Measurements from ENCODE around the gene KLF6.

The KLF6 gene

DNA sequence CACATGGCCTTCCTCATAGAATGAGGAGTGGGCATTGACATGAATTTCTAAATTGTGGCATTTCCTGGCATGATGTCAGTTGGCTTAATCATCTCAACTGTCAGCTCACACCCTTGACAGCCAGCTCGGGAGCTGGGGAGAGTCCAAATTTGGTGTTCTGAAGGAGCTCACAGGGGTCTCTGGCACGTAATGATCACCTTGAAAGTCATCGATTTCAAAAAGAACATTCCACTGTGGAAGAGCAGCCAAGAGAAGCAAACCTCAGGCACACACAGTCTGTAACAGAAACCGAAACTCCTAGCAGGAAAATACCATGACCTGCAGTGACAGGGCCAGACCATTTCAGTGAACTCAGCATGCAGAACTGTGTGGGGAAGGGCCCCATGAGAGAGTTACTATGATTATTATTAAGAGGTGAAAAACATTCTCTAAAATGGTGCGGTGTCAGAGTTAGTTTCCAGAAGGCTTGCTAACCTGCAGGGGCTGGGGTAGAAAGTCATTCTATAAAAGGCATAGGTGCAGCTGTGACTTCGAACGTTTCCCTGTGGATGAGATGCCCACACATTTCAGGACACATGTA is 26.4 kb upstream of the KLF6 start:
- DNase-seq (ENCODE audit: low spot score): peak; percentile 79

DNA sequence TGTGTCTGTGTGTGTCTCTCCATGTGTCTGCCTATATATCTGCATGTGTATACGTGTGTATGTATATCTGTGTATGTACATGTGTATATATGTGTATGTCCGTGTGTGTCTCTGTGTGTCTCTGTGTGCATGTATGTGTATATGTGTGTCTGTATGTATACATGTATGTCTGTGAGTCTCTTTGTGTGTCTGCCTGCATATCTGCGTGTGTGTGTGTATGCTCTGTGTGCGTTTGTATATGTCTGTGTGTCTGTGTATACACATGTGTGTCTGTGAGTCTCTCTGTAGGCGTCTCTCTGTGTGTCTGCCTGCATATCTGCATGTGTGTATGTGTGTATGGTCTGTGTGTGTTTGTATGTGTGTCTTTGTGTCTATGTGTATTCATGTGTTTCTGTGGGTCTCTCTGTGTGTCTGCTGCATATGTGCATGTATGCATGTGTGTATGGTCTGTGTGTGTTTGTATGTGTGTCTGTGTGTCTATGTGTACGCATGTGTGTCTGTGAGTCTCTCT is 23.7 kb upstream of the KLF6 start:
- DNase-seq (ENCODE audit: low spot score): no peak

DNA sequence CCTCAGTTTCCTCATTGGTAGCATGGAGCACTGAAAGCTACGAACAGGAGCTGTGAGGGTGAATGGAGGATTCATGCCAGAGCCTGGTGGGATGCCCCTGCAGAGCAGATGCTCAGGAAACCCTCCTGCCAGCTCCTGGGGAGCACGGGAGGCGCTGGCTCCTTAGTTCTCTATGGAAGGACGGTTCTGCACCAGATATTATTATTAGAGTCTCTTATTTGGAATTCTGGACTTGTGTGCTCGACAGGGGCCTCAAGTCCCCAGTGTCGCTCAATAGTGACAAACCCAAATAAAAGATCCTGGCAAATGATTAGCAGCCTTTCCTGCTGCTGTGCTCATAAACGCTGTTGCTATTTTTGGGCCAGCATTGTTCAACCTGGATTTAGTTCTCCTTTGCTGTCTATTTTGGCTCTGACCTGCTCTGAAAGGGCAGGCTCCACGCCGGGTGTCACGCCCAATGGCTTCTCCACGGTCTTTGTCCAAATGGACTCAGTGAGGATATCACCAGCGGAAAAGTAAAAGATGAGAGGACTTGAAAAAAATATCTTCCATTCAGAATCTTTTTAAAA is 23.0 kb upstream of the KLF6 start:
- no peak for DNase-seq (ENCODE audit: low spot score)

DNA sequence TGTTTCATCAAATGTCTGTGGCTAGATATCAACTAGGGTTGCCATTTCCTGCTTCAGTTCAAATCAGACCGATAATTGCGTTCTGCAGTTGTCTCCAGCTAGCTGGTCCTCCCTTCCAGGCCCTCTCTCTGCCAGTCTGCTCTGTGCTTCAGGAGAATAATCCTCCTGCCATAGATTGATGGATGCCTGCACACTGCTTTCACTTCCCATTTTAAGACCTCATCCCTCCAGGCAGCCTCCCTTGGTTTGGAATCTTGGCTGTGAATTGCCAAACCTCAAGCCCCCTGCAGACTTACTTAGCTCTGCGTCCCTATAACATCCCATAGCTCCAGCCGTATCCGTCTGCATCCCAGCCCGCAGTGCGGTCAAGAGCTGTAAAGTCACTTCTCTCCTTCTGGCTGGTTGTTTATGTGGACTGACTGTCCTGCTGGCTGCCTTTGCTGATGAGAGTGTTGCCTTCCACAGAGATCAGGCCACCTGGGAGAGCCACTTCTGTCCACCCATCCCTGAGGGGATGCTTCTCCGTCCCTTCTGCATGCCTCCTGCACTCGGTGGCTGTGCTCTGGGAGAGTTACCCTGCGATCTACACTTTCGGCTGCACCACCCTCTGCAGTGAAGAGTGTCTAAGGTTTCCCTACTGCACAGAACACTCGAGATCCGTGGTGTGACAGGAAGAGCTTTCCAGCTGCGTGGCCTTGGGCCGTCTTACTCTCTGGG is 22.4 kb upstream of the KLF6 start:
- DNase-seq (ENCODE audit: low spot score): peak; percentile 40

DNA sequence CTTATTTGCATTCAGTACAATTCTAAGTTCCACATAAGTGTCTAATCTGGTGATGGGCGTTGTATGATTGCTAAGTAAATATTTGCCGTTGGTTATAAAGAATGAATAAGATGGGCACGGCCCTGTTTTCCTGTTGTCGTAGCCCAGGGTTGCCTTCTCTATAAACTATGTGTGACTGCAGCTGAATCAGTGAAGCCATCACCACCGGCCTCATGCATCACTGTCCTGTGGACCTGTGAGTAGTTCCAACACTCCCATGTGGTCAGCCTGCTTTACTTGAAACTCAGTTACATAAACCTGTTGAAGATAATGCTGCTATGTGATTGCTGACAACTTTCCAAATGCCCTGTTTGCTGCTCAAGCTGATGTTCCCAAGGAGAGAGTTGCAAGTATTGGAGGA is 21.6 kb upstream of the KLF6 start:
- peak; percentile 82 for DNase-seq (ENCODE audit: low spot score)

DNA sequence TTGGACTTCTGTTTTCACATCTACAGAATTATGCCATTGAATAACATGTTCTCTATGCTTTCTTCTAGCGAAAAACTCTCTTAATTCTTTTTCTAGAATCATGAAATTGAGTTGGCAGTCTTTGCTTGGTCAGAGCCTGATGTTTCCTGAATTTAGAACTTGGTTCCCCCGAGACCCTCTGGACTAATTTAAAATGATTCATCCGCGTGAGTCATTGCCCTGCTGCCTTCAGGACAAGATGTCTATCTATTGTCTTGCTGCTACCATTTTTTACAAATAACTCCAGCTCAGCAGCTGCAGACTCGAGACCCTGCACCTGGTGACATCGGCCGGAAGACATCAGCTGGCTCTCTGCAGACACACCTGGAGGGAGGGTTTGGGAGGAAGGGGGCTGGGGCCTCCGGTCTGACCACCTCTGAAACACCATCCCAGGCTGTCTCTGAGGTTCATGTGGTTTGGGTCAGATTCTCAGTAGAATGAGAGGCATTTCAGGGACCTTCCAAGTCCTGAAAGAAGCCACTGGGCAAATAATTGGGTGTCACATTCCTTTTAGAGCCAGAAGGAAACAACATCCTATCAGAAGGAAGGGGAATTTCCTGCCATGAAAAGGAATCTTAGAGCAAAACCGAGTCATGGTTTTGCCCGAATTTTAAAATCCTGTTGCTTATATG is 20.9 kb upstream of the KLF6 start:
- peak; percentile 90 for DNase-seq (ENCODE audit: low spot score)

DNA sequence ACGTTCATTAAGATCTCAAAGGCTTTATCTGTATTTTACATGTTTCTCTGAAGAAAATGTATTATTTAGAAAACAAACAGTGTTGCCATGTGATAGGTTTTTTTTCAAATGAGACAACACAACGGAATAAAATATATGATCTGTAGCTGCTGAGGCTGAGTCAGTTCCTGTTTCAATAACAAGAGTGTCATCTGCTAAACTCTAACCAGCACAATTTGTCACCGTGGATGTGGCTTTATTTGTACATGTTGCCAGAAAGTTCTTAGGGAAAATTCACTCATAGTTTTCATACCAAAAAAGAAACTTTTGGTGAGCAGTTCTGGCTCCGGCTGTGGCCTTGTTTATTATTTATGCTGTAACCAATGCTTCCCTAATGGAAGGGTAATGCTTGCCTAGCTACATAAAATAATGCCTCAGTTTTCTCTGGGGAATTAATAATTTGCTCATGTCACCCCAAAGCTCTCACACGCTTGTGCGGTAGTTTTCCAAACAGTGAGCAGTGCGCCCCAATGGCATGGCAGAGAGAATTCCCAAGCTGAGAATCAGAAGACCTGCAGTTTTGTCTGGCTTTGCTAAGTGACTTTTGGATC is 20.3 kb upstream of the KLF6 start:
- DNase-seq (ENCODE audit: low spot score): peak; percentile 95

DNA sequence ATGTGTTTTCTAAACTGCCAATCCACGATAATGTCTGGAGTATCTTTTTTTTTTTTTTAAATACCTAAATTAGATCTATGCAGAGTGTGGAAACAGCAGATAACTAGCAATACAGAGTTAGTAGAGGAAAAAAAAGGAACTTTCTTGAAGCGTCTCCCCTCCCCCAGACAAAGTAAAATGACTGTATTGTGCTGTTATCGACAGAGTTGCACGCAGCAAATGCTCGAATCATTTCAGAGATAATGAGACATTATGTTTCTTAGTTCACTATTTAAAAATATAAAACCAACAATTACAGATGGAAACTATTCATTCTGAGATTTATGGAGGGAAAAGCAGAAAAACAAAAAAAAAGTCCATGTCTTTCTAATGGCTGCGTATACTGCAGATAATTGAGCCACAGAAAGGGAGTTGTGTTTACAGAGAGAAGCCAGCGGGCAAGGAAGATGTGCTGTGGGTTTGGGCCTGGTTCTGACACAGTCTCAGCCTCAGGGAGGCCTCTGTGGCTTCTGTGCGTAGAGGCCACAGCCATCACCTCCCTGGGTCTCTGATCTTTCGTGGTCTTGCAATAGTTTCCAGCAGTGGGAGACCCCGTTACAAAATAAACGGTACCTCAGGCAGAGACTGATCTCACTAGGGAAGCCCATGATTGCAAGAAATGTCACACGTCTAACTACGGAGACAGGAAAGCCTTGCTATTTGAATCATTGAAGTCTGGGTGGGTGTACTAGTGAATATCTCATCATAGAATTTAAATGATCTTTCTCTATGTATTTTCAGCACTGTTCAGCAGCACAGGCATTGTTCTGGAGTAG is 19.1 kb upstream of the KLF6 start:
- DNase-seq (ENCODE audit: low spot score): peak; percentile 84

DNA sequence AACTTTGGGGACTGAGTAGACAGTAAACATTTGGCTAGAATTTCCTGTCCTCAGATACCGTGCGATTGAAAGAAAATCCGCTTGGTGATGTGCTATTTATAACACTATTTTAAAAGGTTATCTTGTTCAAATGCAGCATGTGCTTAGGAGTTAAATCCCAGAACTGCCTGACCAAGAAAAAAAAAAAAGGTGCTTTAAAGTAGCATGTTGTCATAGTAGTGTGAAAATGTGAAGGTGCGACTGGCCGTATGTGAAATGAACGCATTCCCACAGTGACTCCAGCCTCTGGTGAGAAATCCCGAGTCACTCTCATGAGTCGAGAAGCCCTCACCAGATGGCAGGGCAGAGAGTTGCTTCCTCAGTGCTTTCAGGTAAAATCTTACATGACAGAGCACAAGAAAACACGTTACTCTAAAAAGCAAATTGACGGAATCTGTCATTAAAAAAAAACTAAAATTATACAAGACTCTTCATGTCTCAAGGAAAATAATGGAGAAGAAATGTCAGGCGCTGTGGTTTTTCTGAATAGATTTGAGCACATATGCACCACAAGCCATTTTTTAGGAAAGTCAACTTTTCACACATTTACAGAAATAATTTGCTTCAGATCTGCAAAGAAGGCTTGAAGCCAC is 18.4 kb upstream of the KLF6 start:
- peak; percentile 39 for DNase-seq (ENCODE audit: low spot score)

DNA sequence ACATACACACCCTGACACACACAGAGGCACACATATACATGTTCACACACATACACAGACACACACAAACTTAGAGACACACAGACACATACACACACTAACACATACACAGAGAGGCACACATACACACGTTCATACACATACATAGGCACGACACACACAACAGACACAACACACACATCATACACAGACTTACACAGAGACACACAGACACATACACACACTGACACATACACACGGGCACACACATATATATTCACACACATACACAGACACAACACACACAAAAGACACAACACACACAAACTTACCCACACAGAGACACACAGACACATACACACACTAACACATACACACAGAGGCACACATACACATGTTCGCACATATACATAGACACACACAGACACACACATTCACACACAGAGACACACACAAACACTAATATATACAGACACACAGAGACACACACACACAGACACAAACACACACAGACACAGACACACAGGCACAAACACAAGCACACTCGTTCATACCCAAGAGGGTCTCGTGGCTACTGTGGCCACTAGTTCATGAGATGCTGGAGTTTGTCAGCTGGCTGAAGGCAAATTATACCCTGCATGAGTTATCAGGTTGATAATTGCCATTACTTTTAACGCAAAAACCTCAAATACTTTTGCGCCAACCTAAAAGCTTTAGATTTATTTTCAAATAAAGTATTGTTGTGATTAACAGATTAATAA is 17.7 kb upstream of the KLF6 start:
- DNase-seq (ENCODE audit: low spot score): no peak

DNA sequence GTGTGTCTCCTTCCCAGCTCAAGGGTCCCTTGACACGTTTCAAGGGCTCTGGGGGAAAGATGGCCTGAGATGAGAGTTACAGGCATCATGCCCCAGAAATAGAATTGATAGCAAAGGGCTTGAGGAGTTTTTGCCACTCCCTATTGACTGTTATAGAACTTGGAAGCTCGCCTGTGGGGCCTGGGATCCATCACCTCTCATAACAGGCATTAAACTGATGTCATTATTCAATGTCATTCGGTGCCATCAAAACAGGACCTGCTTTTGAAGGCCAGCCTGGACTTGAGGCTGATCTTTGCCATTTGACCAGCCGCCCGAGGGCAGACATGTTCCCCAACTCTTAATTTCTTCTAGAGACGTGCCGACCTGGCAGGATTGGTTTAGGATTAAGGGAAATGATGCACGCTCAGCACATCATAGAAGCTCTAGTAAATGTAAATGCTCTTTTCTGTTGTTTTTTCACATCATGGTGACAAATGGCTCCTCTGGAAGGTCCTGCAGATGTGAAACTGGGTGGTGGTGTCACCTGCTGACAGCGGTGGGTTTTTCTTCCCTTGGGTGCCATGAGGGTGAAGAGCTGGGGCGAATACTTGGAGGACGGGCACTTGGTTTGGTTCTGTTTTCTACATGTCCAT is 16.7 kb upstream of the KLF6 start:
- DNase-seq (ENCODE audit: low spot score): no peak

DNA sequence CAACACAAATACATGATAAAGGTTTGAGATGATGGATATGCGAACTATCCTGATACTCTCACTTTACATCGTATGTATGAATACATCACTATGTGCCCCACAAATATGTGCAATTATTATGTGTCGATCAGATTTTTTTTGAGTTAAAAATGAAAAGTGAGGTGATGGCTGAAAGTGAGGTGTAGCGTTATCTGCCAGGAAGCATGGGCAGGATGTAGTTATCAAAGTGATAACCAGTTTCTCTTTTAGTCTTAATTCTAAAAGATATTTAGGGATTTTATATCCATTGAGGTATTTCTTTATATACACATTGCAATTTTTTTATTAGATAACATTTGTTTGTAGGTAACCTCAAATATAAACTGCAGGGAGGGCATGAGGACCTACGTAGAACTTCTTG is 15.6 kb upstream of the KLF6 start:
- peak; percentile 22 for DNase-seq (ENCODE audit: low spot score)

DNA sequence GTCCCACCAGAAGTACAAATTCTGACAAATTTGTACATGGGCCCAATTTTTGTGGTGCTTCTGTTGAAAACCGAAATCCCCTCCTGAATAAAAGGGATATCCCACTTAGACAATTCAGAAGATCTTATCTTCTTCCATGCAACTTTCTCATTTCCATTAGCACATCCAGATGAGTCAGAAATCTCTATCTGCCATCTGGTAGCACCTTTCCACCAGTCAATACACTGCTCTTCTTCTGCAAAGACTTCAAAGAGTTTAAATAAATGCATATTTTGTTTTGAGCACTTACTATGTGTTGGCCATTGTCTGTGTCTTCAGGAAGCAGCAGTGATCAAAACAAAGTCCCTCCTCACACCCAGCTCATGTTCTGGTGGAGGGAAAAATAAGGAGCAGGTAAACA is 12.7 kb upstream of the KLF6 start:
- peak; percentile 43 for DNase-seq (ENCODE audit: low spot score)

DNA sequence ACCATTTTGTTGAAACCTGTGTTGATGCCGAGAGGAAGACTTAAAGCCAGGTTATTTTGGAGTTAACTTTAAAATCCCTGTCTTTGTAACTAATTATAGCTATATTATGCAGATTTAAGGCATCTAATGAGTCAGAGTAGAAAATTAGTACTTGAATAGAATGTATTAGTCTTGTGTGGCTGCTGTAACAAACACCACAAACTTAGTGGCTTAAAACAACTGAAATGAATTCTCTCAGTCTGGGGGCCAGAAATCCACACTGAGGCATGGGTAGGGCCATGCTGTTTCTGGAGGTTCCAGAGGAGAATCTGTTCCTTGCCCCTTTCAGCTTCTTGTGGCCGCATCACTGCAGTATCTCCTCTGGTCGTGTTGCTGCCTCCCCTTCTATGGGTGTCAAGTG is 8.5 kb upstream of the KLF6 start:
- no peak for DNase-seq (ENCODE audit: low spot score)

DNA sequence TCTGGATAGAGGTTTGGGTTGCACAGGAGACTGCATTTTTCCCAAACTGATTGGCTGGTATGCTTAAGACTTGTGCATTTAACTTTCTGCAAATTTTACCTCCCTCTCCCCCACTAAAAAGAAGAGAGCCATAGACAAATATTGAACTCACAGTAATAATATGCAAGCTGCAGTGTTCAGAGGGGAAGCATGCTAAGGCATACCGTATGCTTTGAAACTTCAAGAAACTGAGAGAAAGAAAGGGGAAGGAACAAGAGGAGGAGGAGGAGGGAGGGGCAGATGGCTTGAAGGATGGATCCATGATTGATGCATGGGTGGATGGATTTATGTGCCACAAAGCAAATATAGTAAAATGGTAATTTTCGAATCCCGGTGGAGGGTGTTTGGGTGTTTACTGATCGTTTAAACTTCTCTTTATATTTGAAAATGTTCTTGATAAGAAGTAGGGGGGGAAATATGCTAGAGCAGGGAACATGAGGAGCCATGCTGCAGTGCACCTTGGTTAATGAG is 7.8 kb upstream of the KLF6 start:
- no peak for DNase-seq (ENCODE audit: low spot score)

DNA sequence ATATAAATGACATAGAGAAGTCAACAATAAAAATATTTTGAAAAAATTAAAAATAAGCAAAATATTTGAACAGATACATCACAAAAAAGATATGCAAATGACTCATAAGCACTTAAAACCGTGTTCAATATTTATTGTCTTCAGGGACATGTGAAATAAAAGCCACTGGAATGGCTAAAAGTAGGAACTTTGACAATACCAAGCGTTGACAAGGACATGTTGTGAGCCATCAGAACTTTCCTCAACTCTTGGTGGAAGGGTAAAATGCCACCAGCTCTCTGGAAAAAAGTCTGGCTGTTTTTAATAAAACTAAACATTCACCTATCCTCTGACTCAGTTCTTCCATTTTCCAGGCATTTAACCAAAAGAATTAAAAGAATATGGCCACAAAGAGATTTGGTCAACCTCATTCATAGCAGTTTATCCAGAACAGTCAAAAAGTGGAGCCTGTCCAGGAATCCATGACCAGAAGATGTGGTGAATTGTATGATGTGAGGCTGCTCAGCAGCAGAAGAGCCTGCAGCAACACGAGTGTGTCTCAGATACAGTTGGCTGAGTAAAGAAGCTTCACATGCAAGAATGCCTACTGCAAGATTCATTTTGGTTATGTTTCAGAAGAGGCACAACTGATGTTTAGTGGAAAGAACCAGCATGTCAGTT is 7.1 kb upstream of the KLF6 start:
- no peak for DNase-seq (ENCODE audit: low spot score)

DNA sequence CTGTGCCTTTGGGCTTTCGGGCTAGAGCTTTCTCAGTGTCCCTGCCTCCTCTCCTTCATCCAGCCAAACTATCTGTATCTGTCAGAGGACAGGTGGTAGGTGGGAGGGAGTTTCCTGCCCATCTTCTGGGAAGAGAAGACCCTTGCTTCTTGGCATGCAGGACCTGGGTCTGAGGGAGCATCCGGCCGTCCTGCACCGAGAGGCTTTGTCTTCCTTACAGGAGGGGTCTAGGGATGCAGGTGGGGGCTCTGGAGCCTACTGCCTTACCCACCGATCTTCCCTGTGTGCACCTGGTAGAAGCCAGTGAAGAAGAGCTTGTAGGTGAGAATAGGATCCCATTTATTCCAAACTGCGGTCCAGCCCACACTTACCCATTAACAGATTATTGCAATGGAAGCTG is 5.8 kb upstream of the KLF6 start:
- DNase-seq (ENCODE audit: low spot score): no peak

DNA sequence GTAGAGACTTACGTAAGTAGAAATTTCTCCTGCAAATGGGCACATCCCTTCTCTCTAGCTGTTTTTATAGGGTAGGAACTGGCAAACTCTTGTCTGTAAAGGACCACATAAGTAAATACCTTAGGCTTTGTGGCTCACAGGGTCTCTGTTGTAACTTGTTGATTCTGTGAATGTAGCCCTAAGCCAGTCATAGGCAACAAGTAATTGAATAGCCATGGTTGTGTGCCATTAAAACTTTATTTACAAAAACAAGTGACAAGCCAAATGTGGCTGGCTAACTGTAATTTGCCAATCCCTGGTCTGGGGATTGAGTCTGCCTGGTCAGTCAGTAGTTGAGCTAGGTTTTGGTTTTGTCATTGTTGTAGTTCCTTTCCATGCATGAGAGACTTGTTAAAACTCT is 5.3 kb upstream of the KLF6 start:
- no peak for DNase-seq (ENCODE audit: low spot score)

DNA sequence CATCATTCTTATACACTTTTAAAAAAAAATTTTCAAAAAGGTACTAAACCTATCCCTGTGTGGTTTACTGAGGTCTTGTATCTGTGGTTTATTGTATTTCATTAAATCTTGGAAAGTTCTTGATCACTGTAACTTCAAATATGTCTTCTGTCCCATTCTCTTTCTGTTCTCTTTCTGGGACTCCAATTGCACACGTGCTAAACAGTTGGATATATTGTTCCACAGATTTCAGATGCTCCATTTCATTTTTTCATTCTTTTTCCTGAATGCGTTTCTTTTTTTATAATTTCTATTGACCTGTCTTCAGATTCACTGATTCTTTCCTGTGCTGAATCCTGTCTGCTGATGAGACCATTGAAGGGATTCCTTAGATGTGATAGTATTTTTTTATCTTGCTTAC is 4.6 kb upstream of the KLF6 start:
- DNase-seq (ENCODE audit: low spot score): no peak

All from CD4-positive, alpha-beta T cell treated with Interleukin-2 at 100 ng/mL for 4 hours (primary cell).